Breast epithelium (tissue), 3 donors: ENCODE results near the gene BRME1.

Experiments
- CTCF ChIP-seq, 3 donors: fragments of 450-650 bp; IDR thresholded peaks; one replicate each; pipeline ENCODE4 v1.5.1; 2016 to 2017; ENCODE audit warnings: antibody characterized with exemption in 3 of 3, mild to moderate bottlenecking in 3 of 3, moderate library complexity in 3 of 3
- POLR2A ChIP-seq: fragments of 450-650 bp; IDR thresholded peaks from one replicate; pipeline ENCODE4 v1.6.1; 2016; ENCODE audit warnings: antibody characterized with exemption, mild to moderate bottlenecking, moderate library complexity

- TF ChIP-seq CTCF (IDR thresholded peaks at IDR 0.05) (no peak), POLR2A (no peak)
Observed at GRCh38 chr19:13892870-13893269, 13.0 kb downstream of the BRME1 start.
